Sigmoid colon (tissue), 7 donors: Measurements from ENCODE around the gene CEACAM1. TPM values are rescaled to one million over a fixed set of nuclear protein-coding genes. Genes with fewer than 3 reads are reported as not detected.

Source experiments
- DNase-seq: peaks from one replicate; pipeline ENCODE4 v3.0.0-alpha.2; 2019
- H3K27ac ChIP-seq, 4 donors: fragments of 200-600 bp; sonication (generic); one replicate each; pipeline ENCODE4 v1.5.1; 2016 to 2019; ENCODE audit warnings: mild to moderate bottlenecking in 1 of 4
- H3K27me3 ChIP-seq, 3 donors: fragments of 200-600 bp; sonication (generic); one replicate each; pipeline ENCODE4 v1.5.1; 2019; ENCODE audit warnings: mild to moderate bottlenecking in 1 of 3
- H3K36me3 ChIP-seq, 4 donors: fragments of 200-600 bp; sonication (generic); one replicate each; pipeline ENCODE4 v1.5.1; 2016 to 2019
- H3K4me1 ChIP-seq, 4 donors: fragments of 200-600 bp; sonication (generic); one replicate each; pipeline ENCODE4 v1.5.1; 2017 to 2019
- H3K4me3 ChIP-seq, 4 donors: fragments of 200-600 bp; sonication (generic); one replicate each; pipeline ENCODE4 v1.5.1; 2017 to 2019; ENCODE audit warnings: mild to moderate bottlenecking in 2 of 4, moderate library complexity in 1 of 4
- H3K9me3 ChIP-seq, 4 donors: fragments of 200-600 bp in 3 of 4; sonication (generic) in 3 of 4; one replicate each; pipeline versions ENCODE4 v1.5.1 to v1.6.1; 2013 to 2019
- CTCF ChIP-seq, 4 experiments: fragments of 450-650 bp in 3 of 4; fragments of 200-600 bp in 1 of 4; IDR thresholded peaks; one replicate each; pipeline ENCODE4 v1.5.1; 2016 to 2019; ENCODE audit warnings: antibody characterized with exemption in 4 of 4, mild to moderate bottlenecking in 3 of 4, moderate library complexity in 2 of 4
- EP300 ChIP-seq, 4 donors: sonication (generic); formaldehyde crosslinking; IDR thresholded peaks; one replicate each; pipeline ENCODE4 v1.6.1; 2017; ENCODE audit warnings: antibody characterized with exemption in 4 of 4
- POLR2A ChIP-seq, 2 donors: fragments of 450-650 bp; IDR thresholded peaks; one replicate each; pipeline ENCODE4 v1.6.1; 2016; ENCODE audit warnings: antibody characterized with exemption in 2 of 2, mild to moderate bottlenecking in 2 of 2, moderate library complexity in 2 of 2
- POLR2AphosphoS5 ChIP-seq, 4 donors: sonication (generic); formaldehyde crosslinking; IDR thresholded peaks; one replicate each; pipeline ENCODE4 v1.6.1; 2017; ENCODE audit warnings: antibody characterized with exemption in 4 of 4
- WGBS, 2 donors: extraction: QIAGEN DNeasy Blood & Tissue Kit; methylation state at CpG; one replicate each; pipeline ENCODE4 v1.1.7; 2013; 5-methylcytosine and 5-hydroxymethylcytosine counted together
- intact Hi-C: fragments of 100-400 bp; cut with DNase I; formaldehyde crosslinking; loops from one replicate; pipeline ENCODE4 v1.15.1; 2023
- polyA plus RNA-seq, 3 donors: library from polyadenylated mRNA; stranded (reverse); fragments of 200-250 nt; gene quantifications; one replicate each; pipeline ENCODE4 v1.2.3, GENCODE V29; 2013
- total RNA-seq, 4 donors: library from RNA; depleted of rRNA; stranded (reverse); fragments of >200 nt; gene quantifications; one replicate each; pipeline ENCODE4 v1.1.0, GENCODE V29; 2016
- donor health status: healthy with polysubstance abuse.
- donor health status: Bipolar disorder and iron deficiency.
- donor health status: healthy.

The CEACAM1 gene
- total and polyA plus RNA-seq, 7 donors = 0.55 to 444 (median 2.4) TPM

GRCh38 chr19:42497492-42498168 is 30.7 kb downstream of the CEACAM1 start:
- Histone ChIP-seq H3K36me3 (no peaks in the 10 kb centered on the region), H3K9me3 (no peaks in the 10 kb centered on the region), H3K27me3 (no peaks in the 10 kb centered on the region), H3K27ac (peak overlapping the region in 1 of 4 donors; percentile 42), H3K4me3 (no peak overlapping the region), H3K4me1 (peaks cover 0 to 5% (median 0%) of the 10 kb centered on the region in 4 donors)
- intact Hi-C loops = no loop called here
- no peak for DNase-seq
- WGBS, 2 donors = 14 to 61% methylated on average over 3 of the region's 3 CpGs
- no peak for TF ChIP-seq POLR2AphosphoS5 (IDR thresholded peaks at IDR 0.05)
- TF ChIP-seq POLR2A (IDR thresholded peaks at IDR 0.05) = no peak
- no peak for TF ChIP-seq EP300 (IDR thresholded peaks at IDR 0.05)
- TF ChIP-seq CTCF (IDR thresholded peaks at IDR 0.05) = no peak

GRCh38 chr19:42496460-42497133 is 31.7 kb downstream of the CEACAM1 start:
- intact Hi-C loops = no loop called here
- no peak for DNase-seq
- Histone ChIP-seq H3K4me3 (no peak overlapping the region), H3K9me3 (no peaks in the 10 kb centered on the region), H3K27me3 (no peaks in the 10 kb centered on the region), H3K4me1 (peaks cover 0 to 5% (median 0%) of the 10 kb centered on the region in 4 donors), H3K36me3 (no peaks in the 10 kb centered on the region), H3K27ac (peak overlapping the region in 1 of 4 donors; percentile 29)
- 93 to 94% methylated on average over 2 of the region's 2 CpGs for WGBS, 2 donors
- no peak for TF ChIP-seq POLR2AphosphoS5 (IDR thresholded peaks at IDR 0.05)
- TF ChIP-seq POLR2A (IDR thresholded peaks at IDR 0.05) = no peak
- TF ChIP-seq EP300 (IDR thresholded peaks at IDR 0.05) = no peak
- TF ChIP-seq CTCF (IDR thresholded peaks at IDR 0.05) = no peak

GRCh38 chr19:42495663-42496062 is 32.6 kb downstream of the CEACAM1 start:
- H3K36me3 ChIP-seq = no peaks in the 10 kb centered on the region
- TF ChIP-seq POLR2A (IDR thresholded peaks at IDR 0.05) (no peak), EP300 (IDR thresholded peaks at IDR 0.05) (no peak), POLR2AphosphoS5 (IDR thresholded peaks at IDR 0.05) (no peak), CTCF (IDR thresholded peaks at IDR 0.05) (no peak)
- H3K9me3 ChIP-seq = no peaks in the 10 kb centered on the region
- H3K4me1 ChIP-seq = peaks cover 0 to 5% (median 0%) of the 10 kb centered on the region in 4 donors
- no peak for DNase-seq
- intact Hi-C loops = no loop called here
- H3K27ac ChIP-seq = no peak overlapping the region
- H3K27me3 ChIP-seq = no peaks in the 10 kb centered on the region
- no peak overlapping the region for H3K4me3 ChIP-seq
- WGBS, 2 donors = 90 to 91% methylated on average over 3 of the region's 3 CpGs

GRCh38 chr19:42494321-42494720 is 34.0 kb downstream of the CEACAM1 start:
- no peaks in the 10 kb centered on the region for H3K27me3 ChIP-seq
- peaks cover 0 to 4% (median 0%) of the 10 kb centered on the region in 4 donors for H3K4me1 ChIP-seq
- DNase-seq = no peak
- 47 to 74% methylated on average over 3 of the region's 3 CpGs for WGBS, 2 donors
- H3K27ac ChIP-seq = no peak overlapping the region
- no peak overlapping the region for H3K4me3 ChIP-seq
- no peaks in the 10 kb centered on the region for H3K36me3 ChIP-seq
- TF ChIP-seq POLR2AphosphoS5 (IDR thresholded peaks at IDR 0.05) = no peak
- intact Hi-C loops = no loop called here
- H3K9me3 ChIP-seq = no peaks in the 10 kb centered on the region

GRCh38 chr19:42488783-42489521 is 39.3 kb downstream of the CEACAM1 start:
- H3K9me3 ChIP-seq = no peaks in the 10 kb centered on the region
- H3K27ac ChIP-seq = no peak overlapping the region
- H3K27me3 ChIP-seq = no peaks in the 10 kb centered on the region
- DNase-seq = no peak
- no peaks in the 10 kb centered on the region for H3K36me3 ChIP-seq
- no peak overlapping the region for H3K4me3 ChIP-seq
- WGBS, 2 donors = 22 to 73% methylated on average over 6 of the region's 6 CpGs
- intact Hi-C loops = no loop called here
- no peak for TF ChIP-seq POLR2AphosphoS5 (IDR thresholded peaks at IDR 0.05)
- H3K4me1 ChIP-seq = no peaks in the 10 kb centered on the region
